PC-9 (cell line): ENCODE results near the gene CCDC170. TPM values are rescaled to one million over a fixed set of nuclear protein-coding genes. Genes with fewer than 3 reads are reported as not detected.
A peak's percentile ranks its signal among the peaks of the same experiment; 100 is the strongest.
"Not testable (repeated sequence)": the region's sequence is repeated elsewhere in the genome, so short reads cannot be mapped to it uniquely, and the experiment has no call there.

Experiments used
- BruUV-seq: library from RNA; stranded (reverse); fragments of 400-500 nt; replicated peaks from 2 replicates; lab custom pipeline; 2021; lab: Mats Ljungman, UMichigan
- CTCF ChIA-PET: fragments of 300-600 bp; sonication (Branson Sonifier 250); formaldehyde crosslinking; loops from one replicate; lab custom pipeline; 2022; ENCODE audit warnings: antibody characterized with exemption; lab: Charles Lee
- POLR2A ChIA-PET: fragments of 300-600 bp; sonication (Branson Sonifier 250); formaldehyde crosslinking; loops from one replicate; lab custom pipeline; 2022; ENCODE audit warnings: antibody characterized with exemption; ENCODE audit not compliant: unreplicated experiment; lab: Charles Lee
- DNase-seq, 2 experiments: peaks; one replicate each; pipeline versions ENCODE4 v3.0.0 to v3.0.0-alpha.2; 2015 to 2022; ENCODE audit warnings: mixed read lengths in 1 of 2
- H2AFZ ChIP-seq: fragments of 200-600 bp; sonication (generic); 2 replicates; pipeline ENCODE4 v1.8.1; 2017; ENCODE audit warnings: antibody characterized with exemption
- H3F3A ChIP-seq: fragments of 200-600 bp; sonication (generic); 2 replicates; pipeline ENCODE4 v1.8.1; 2017; ENCODE audit warnings: antibody characterized with exemption, mild to moderate bottlenecking, low read depth; ENCODE audit not compliant: insufficient read depth
- H3K27ac ChIP-seq: fragments of 200-600 bp; sonication (generic); 2 replicates; pipeline ENCODE4 v1.6.1; 2016; ENCODE audit warnings: mixed run types
- H3K27me3 ChIP-seq: fragments of 200-600 bp; sonication (generic); 2 replicates; pipeline ENCODE4 v1.6.1; 2016; ENCODE audit warnings: low read depth, mixed run types; ENCODE audit not compliant: insufficient read depth
- H3K36me3 ChIP-seq: fragments of 200-600 bp; sonication (generic); 2 replicates; pipeline ENCODE4 v1.6.1; 2016; ENCODE audit warnings: low read depth, mixed run types
- H3K4me1 ChIP-seq: fragments of 200-600 bp; sonication (generic); replicated peaks from 2 replicates; pipeline ENCODE4 v1.6.1; 2016; ENCODE audit warnings: mixed run types; ENCODE audit not compliant: insufficient read depth
- H3K4me2 ChIP-seq: fragments of 200-600 bp; sonication (generic); 2 replicates; pipeline ENCODE4 v1.6.1; 2017; ENCODE audit warnings: mixed run types
- H3K4me3 ChIP-seq: fragments of 200-600 bp; sonication (generic); 2 replicates; pipeline ENCODE4 v1.6.1; 2016; ENCODE audit warnings: mixed run types
- H3K79me2 ChIP-seq: fragments of 200-600 bp; sonication (generic); 2 replicates; pipeline ENCODE4 v1.6.1; 2017; ENCODE audit warnings: low read depth, mixed run types
- H3K9me2 ChIP-seq: fragments of 200-600 bp; sonication (generic); 2 replicates; pipeline ENCODE4 v1.8.1; 2017; ENCODE audit warnings: mild to moderate bottlenecking; ENCODE audit not compliant: insufficient read depth
- H3K9me3 ChIP-seq: fragments of 200-600 bp; sonication (generic); 2 replicates; pipeline ENCODE4 v1.8.1; 2016; ENCODE audit warnings: low read depth; ENCODE audit not compliant: insufficient read depth
- H4K20me1 ChIP-seq: fragments of 200-600 bp; sonication (generic); 2 replicates; pipeline ENCODE4 v1.8.1; 2017; ENCODE audit not compliant: insufficient read depth
- CTCF ChIP-seq: fragments of 200-600 bp; sonication (generic); conservative IDR thresholded peaks from 2 replicates; pipeline ENCODE4 v1.6.1; 2017; ENCODE audit warnings: mixed run types, antibody characterized with exemption, mild to moderate bottlenecking, moderate library complexity
- EZH2 ChIP-seq: fragments of 200-600 bp; sonication (generic); IDR thresholded peaks from 2 replicates; pipeline ENCODE4 v1.8.0; 2017; ENCODE audit warnings: antibody characterized with exemption, low read depth
- intact Hi-C: fragments of 100-400 bp; cut with micrococcal nuclease; formaldehyde crosslinking; loops from one replicate; pipeline ENCODE4 v1.10.0; 2022; ENCODE audit not compliant: unreplicated experiment
- total RNA-seq: library from RNA; stranded (reverse); gene quantifications from 2 replicates; pipeline ENCODE4 v1.2.3, GENCODE V29; 2021

The CCDC170 gene
- total RNA-seq, 1 experiment from 2014 or later = 1.6 TPM

DNA sequence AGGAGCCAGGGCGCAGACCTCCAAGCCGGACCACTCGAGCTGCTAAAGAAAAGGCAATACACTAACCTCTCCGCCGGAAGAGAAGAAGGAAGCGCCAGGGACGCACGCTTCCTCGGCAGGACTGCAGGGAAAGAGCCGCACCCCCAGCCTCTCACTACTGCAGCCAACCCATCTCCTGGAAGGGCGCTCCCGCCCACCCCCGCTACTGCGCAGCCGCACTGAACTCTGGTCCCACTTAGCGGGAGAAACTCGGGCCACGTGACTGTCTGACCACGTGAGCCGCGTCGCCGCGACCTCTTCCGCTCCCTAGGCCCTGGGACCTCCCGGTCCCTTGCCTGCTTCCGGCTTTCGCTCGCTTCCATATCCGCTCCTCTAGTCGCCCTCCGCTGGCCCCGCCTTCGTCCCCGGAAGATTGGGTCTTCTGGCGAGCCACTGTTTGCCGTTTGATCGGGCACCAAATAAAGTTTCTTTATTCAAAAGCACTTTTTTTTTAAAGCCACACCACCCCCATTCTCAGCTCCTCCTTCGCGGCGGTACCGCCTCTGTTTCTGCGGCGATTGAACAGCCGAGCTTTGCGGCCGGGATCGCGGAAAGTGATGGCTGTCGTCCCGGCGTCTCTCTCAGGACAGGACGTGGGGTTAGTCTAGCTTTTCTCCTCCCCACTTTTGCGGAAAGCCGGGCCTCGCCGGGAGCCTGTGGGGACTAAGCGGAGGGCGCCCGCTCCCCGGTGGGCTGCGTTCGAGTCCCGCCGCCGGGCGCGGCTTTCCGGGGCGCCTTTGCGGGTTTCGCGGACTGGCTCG, 41.7 kb upstream of the CCDC170 start, which contains the start of gene RMND1:
TSS of gene RMND1 (minus strand) at position 177 of the 800 bp plus-strand sequence. CDS start 6,315 bp downstream, outside the sequence.
- CTCF ChIA-PET = no interaction called here
- Histone ChIP-seq H4K20me1 (no peaks in the 10 kb centered on the region), H3K27me3 (no peaks in the 10 kb centered on the region), H3K79me2 (peaks cover 54% of the 10 kb centered on the region), H3K4me2 (peak within 1 kb of the TSS; percentile 87), H3K4me1 (peaks cover 13% of the 10 kb centered on the region; the same call in 1 of the 2 replicates), H3K4me3 (peak within 1 kb of the TSS; percentile 83), H3K9me3 (no peaks in the 10 kb centered on the region), H3K27ac (peak within 1 kb of the TSS; percentile 72), H2AFZ (peak within 1 kb of the TSS; percentile 92), H3K36me3 (no peaks in the 10 kb centered on the region), H3K9me2 (no peaks in the 10 kb centered on the region), H3F3A (peaks cover 17% of the 10 kb centered on the region; the same call in 1 of the 2 replicates)
- no TSS peak for BruUV-seq
- TF ChIP-seq CTCF (no peak), EZH2 (no peak)
- DNase-seq = peak; percentile 97
- POLR2A ChIA-PET = interaction anchor here (0.5 to 0.7 kb wide), 3 partner anchors 187 to 1605 kb away, joined by 4 to 8 read pairs (median 4); no protein-coding TSS in a partner anchor
- intact Hi-C loops = loop anchor here (1.0 to 10.0 kb wide), 4 partner anchors 62 to 821 kb away; no protein-coding TSS in a partner anchor

DNA sequence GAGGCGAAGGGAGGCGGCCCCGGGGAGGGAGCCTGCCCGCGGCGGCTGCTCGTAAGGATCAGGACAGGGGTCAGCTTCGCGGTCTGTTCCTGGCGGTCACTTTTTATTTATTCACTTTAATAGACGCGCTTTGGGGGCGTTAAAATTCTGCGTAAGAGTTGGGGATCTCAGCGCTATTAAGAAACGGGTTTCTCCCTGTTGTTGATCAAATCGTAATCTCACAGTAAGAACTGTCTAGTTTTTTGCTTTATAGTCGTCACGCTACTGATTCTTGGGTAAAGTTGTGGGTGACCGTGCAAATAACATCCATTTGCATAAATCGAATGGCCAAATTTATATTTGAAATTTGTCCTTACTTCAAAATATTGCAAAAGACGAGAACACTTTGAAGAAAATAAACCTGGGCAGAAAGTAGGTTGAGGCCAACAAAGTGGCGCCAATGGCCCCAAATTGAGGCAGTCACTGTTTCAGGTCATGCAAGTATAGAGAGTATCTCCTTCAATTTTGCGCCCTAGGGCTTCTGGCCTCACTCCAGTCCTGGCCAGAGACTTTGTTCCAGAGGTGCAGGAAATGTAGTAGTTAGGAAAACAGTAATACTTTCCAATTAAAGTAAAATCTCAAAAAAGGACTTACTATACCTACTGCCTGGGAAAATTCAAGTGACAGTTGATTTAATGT, 40.9 kb upstream of the CCDC170 start:
- Histone ChIP-seq H3K4me2 (peak overlapping the region; percentile 87), H3F3A (peaks cover 16% of the 10 kb centered on the region; the same call in 1 of the 2 replicates), H3K4me1 (peaks cover 13% of the 10 kb centered on the region; the same call in 1 of the 2 replicates), H3K9me2 (no peaks in the 10 kb centered on the region), H4K20me1 (no peaks in the 10 kb centered on the region), H3K4me3 (peak overlapping the region; percentile 83), H3K9me3 (no peaks in the 10 kb centered on the region), H3K36me3 (peaks cover 3% of the 10 kb centered on the region), H3K27me3 (no peaks in the 10 kb centered on the region), H2AFZ (peak overlapping the region; percentile 92), H3K79me2 (peaks cover 53% of the 10 kb centered on the region), H3K27ac (peak overlapping the region; percentile 72)
- TSS peak; percentile 41 for BruUV-seq
- DNase-seq = peak; percentile 31 to 41
- ChIA-PET POLR2A (interaction anchor here (0.7 kb wide), 1 partner anchor 571 kb away, joined by 4 read pairs; no protein-coding TSS in a partner anchor), CTCF (no interaction called here)
- TF ChIP-seq CTCF (no peak), EZH2 (no peak)
- intact Hi-C loops = loop anchor here (1.0 to 10.0 kb wide), 4 partner anchors 63 to 820 kb away; no protein-coding TSS in a partner anchor

DNA sequence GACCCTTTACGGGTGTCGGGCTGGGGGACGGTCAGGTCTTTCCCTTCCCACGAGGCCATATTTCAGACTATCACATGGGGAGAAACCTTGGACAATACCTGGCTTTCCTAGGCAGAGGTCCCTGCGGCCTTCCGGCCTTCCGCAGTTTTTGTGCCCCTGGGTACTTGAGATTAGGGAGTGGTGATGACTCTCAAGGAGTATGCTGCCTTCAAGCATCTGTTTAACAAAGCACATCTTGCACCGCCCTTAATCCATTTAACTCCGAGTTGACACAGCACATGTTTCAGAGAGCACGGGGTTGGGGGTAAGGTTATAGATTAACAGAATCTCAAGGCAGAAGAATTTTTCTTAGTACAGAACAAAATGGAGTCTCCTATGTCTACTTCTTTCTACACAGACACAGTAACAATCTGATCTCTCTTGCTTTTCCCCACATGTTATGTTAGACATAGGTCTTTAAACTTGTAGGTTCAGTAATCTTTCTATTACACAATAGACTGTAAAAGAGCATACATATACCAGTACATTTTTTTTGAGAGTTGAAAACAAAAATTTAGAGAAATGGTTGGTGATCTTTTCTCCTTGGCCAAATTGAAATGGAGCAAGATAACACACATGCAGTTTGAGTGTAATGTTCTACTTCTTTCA, 37.9 kb upstream of the CCDC170 start:
- H3K9me3 ChIP-seq, H3K4me2 ChIP-seq, BruUV-seq, H3K4me3 ChIP-seq, DNase-seq, H3K9me2 ChIP-seq, CTCF ChIA-PET, H2AFZ ChIP-seq, H3K27me3 ChIP-seq, H3K27ac ChIP-seq, POLR2A ChIA-PET, H4K20me1 ChIP-seq, H3F3A ChIP-seq: not testable (repeated sequence)
- Histone ChIP-seq H3K79me2 (peaks cover 33% of the 10 kb centered on the region), H3K36me3 (peaks cover 17% of the 10 kb centered on the region), H3K4me1 (peaks cover 13% of the 10 kb centered on the region; the same call in 1 of the 2 replicates)
- intact Hi-C loops = loop anchor here (10.0 kb wide), 1 partner anchor 309 kb away; no protein-coding TSS in a partner anchor
